ENCODE results near the gene ZFP36L1. TPM values are rescaled to one million over a fixed set of nuclear protein-coding genes. Genes with fewer than 3 reads are reported as not detected.

ZFP36L1 gene
- total RNA-seq, 4 donors from 2014 or later, result 125 to 253 (median 196) TPM

GRCh38 chr14:68820999-68821683 is 28.3 kb upstream of the ZFP36L1 start:
- TF ChIP-seq CTCF (IDR thresholded peaks at IDR 0.05; ENCODE audit: low read depth), result no peak

- TF ChIP-seq CTCF (IDR thresholded peaks at IDR 0.05; ENCODE audit: low read depth), result no peak
Observed at GRCh38 chr14:68820536-68820935, 27.7 kb upstream of the ZFP36L1 start.

- TF ChIP-seq CTCF (IDR thresholded peaks at IDR 0.05; ENCODE audit: low read depth), result no peak
Observed at GRCh38 chr14:68820119-68820518, 27.3 kb upstream of the ZFP36L1 start.

GRCh38 chr14:68819260-68819691 is 26.4 kb upstream of the ZFP36L1 start:
- TF ChIP-seq CTCF (IDR thresholded peaks at IDR 0.05; ENCODE audit: low read depth), result no peak

GRCh38 chr14:68817506-68818212 is 24.8 kb upstream of the ZFP36L1 start:
- TF ChIP-seq CTCF (IDR thresholded peaks at IDR 0.05; ENCODE audit: low read depth), result no peak

GRCh38 chr14:68816943-68817430 is 24.1 kb upstream of the ZFP36L1 start:
- no peak for TF ChIP-seq CTCF (IDR thresholded peaks at IDR 0.05; ENCODE audit: low read depth)

- TF ChIP-seq CTCF (IDR thresholded peaks at IDR 0.05; ENCODE audit: low read depth), result no peak
Observed at GRCh38 chr14:68816183-68816942, 23.5 kb upstream of the ZFP36L1 start.

All from subcutaneous adipose tissue (tissue), 4 donors.